HCT116 (cell line): ENCODE data around the gene XG. TPM values are rescaled to one million over a fixed set of nuclear protein-coding genes. Genes with fewer than 3 reads are reported as not detected.
"Not testable (repeated sequence)": the region's sequence is repeated elsewhere in the genome, so short reads cannot be mapped to it uniquely, and the experiment has no call there.

ENCODE experiments used
- ATAC-seq: fragments of 200-7000 bp; cut with Tn5 transposase; 2 replicates; pipeline ENCODE4 v1.9.1; 2020; ENCODE audit warnings: mild to moderate bottlenecking, moderate library complexity
- BruUV-seq: library from RNA; stranded (reverse); fragments of 400-500 nt; replicated peaks from 2 replicates; lab custom pipeline; 2021; lab: Mats Ljungman, UMichigan
- CTCF ChIA-PET: fragments of 300-600 bp; sonication (Branson Sonifier 250); formaldehyde crosslinking; loops from one replicate; lab custom pipeline; 2021; ENCODE audit warnings: antibody characterized with exemption; lab: Charles Lee
- POLR2A ChIA-PET: fragments of 300-600, 350-600 bp; sonication (Branson Sonifier 250); formaldehyde crosslinking; loops from one replicate; lab custom pipeline; 2021; ENCODE audit warnings: antibody characterized with exemption; lab: Charles Lee
- RAD21 ChIA-PET, 2 experiments: fragments of 300-600 bp; sonication (Branson Sonifier 250); formaldehyde crosslinking; loops; one replicate each; lab custom pipeline; 2023; ENCODE audit warnings: low total read pairs in 2 of 2; ENCODE audit not compliant: uncharacterized antibody in 2 of 2, unreplicated experiment in 2 of 2, low non-redundant PET in 1 of 2; lab: Charles Lee
- DNase-seq: peaks from one replicate; pipeline ENCODE4 v3.0.0-alpha.2; 2010; ENCODE audit warnings: low read depth, low spot score
- H2AFZ ChIP-seq: fragments of 200-600 bp; shearing (Covaris generic), sonication (generic); 2 replicates; pipeline ENCODE4 v1.6.1; 2017; ENCODE audit warnings: low read depth, mixed run types, mixed read lengths, antibody characterized with exemption, low read length; ENCODE audit not compliant: poor library complexity, severe bottlenecking
- H3K27ac ChIP-seq: 2 replicates; pipeline ENCODE4 v1.5.1; 2012; ENCODE audit warnings: low read depth, low read length
- H3K27me3 ChIP-seq: fragments of 200-600 bp; sonication (generic); 2 replicates; pipeline ENCODE4 v1.6.1; 2016; ENCODE audit warnings: mixed run types, low read length, mixed read lengths; ENCODE audit not compliant: insufficient read depth
- H3K36me3 ChIP-seq, 2 experiments: fragments of 200-500 bp in 1 of 2; fragments of 200-600 bp in 1 of 2; sonication (Bioruptor generic) in 1 of 2; sonication (generic) in 1 of 2; 2 replicates each; pipeline versions ENCODE4 v1.5.1 to v1.6.1; 2014 to 2016; ENCODE audit warnings: low read length in 2 of 2, inconsistent platforms in 1 of 2, mixed read lengths in 1 of 2, mixed run types in 1 of 2; ENCODE audit not compliant: insufficient read depth in 2 of 2, control insufficient read depth in 1 of 2
- H3K4me1 ChIP-seq, 2 experiments: fragments of 200-600 bp in 1 of 2; sonication (generic) in 1 of 2; 2 replicates each; pipeline versions ENCODE4 v1.5.1 to v1.6.1; 2012 to 2017; ENCODE audit warnings: low read length in 2 of 2, inconsistent platforms in 1 of 2, mild to moderate bottlenecking in 1 of 2, mixed read lengths in 1 of 2, mixed run types in 1 of 2, moderate library complexity in 1 of 2; ENCODE audit not compliant: insufficient read depth in 2 of 2, control insufficient read depth in 1 of 2
- H3K4me2 ChIP-seq: fragments of 200-600 bp; sonication (generic); 2 replicates; pipeline ENCODE4 v1.6.1; 2017; ENCODE audit warnings: mixed run types, low read length, mixed read lengths
- H3K4me3 ChIP-seq, 2 experiments: fragments of 200-600 bp in 1 of 2; sonication (generic) in 1 of 2; replicated peaks in 1 of 2; 2 replicates each; pipeline ENCODE4 v1.5.1; 2011 to 2016; ENCODE audit warnings: low read length in 2 of 2, control low read depth in 1 of 2, low read depth in 1 of 2, mild to moderate bottlenecking in 1 of 2, mixed read lengths in 1 of 2, mixed run types in 1 of 2
- H3K79me2 ChIP-seq: fragments of 200-600 bp; sonication (generic); 2 replicates; pipeline ENCODE4 v1.6.1; 2017; ENCODE audit warnings: mild to moderate bottlenecking, mixed run types, low read length, moderate library complexity, mixed read lengths; ENCODE audit not compliant: insufficient read depth
- H3K9ac ChIP-seq: fragments of 200-600 bp; sonication (generic); 2 replicates; pipeline ENCODE4 v1.6.1; 2016; ENCODE audit warnings: low read length, mixed read lengths
- H3K9me2 ChIP-seq: fragments of 200-600 bp; sonication (generic), shearing (Covaris generic); 2 replicates; pipeline ENCODE4 v1.6.1; 2017; ENCODE audit warnings: mixed run types, mild to moderate bottlenecking, moderate library complexity; ENCODE audit not compliant: insufficient read depth
- H3K9me3 ChIP-seq, 2 experiments: fragments of 200-500 bp in 1 of 2; fragments of 200-600 bp in 1 of 2; sonication (Bioruptor generic) in 1 of 2; sonication (generic) in 1 of 2; 2 replicates each; pipeline ENCODE4 v1.6.1; 2014 to 2017; ENCODE audit warnings: low read length in 2 of 2, mixed read lengths in 2 of 2, inconsistent platforms in 1 of 2, low read depth in 1 of 2, mild to moderate bottlenecking in 1 of 2, mixed run types in 1 of 2, moderate library complexity in 1 of 2; ENCODE audit not compliant: control insufficient read depth in 1 of 2, insufficient read depth in 1 of 2
- H4K20me1 ChIP-seq: fragments of 200-600 bp; sonication (generic), shearing (Covaris generic); 2 replicates; pipeline ENCODE4 v1.6.1; 2017; ENCODE audit warnings: mixed run types, mild to moderate bottlenecking, moderate library complexity; ENCODE audit not compliant: insufficient read depth
- ATF3 ChIP-seq: IDR thresholded peaks from 2 replicates; pipeline ENCODE4 v1.6.1; 2012
- CBX3 ChIP-seq: IDR thresholded peaks from 2 replicates; pipeline ENCODE4 v1.6.1; 2012; ENCODE audit warnings: low read depth
- CEBPB ChIP-seq: IDR thresholded peaks from 2 replicates; pipeline ENCODE4 v1.6.1; 2012; ENCODE audit warnings: low read depth
- EZH2 ChIP-seq: fragments of 200-600 bp; sonication (generic); IDR thresholded peaks from 2 replicates; pipeline ENCODE4 v1.6.1; 2017; ENCODE audit warnings: antibody characterized with exemption, mixed run types
- EZH2phosphoT487 ChIP-seq: fragments of 200-600 bp; IDR thresholded peaks from 2 replicates; pipeline ENCODE4 v1.6.1; 2018; ENCODE audit warnings: antibody characterized with exemption, borderline replicate concordance
- POLR2A ChIP-seq: IDR thresholded peaks from 2 replicates; pipeline ENCODE4 v1.7.0; 2011; ENCODE audit warnings: borderline replicate concordance; ENCODE audit not compliant: insufficient read depth, insufficient read length; ENCODE audit errors: extremely low read depth
- RAD21 ChIP-seq: IDR thresholded peaks from 2 replicates; pipeline ENCODE4 v1.6.1; 2012; ENCODE audit warnings: low read depth, mild to moderate bottlenecking
- REST ChIP-seq: IDR thresholded peaks from 2 replicates; pipeline ENCODE4 v1.6.1; 2012; ENCODE audit warnings: low read depth
- SIN3A ChIP-seq: IDR thresholded peaks from 2 replicates; pipeline ENCODE4 v1.6.1; 2012; ENCODE audit warnings: low read depth
- SP1 ChIP-seq: IDR thresholded peaks from 2 replicates; pipeline ENCODE4 v1.6.1; 2012; ENCODE audit warnings: low read depth
- SRF ChIP-seq: IDR thresholded peaks from 2 replicates; pipeline ENCODE4 v1.6.1; 2012; ENCODE audit warnings: low read depth
- TCF7L2 ChIP-seq: IDR thresholded peaks from 2 replicates; pipeline ENCODE4 v1.7.0; 2011; ENCODE audit warnings: borderline replicate concordance, inconsistent platforms; ENCODE audit not compliant: insufficient read depth, insufficient read length; ENCODE audit errors: extremely low read depth
- YY1 ChIP-seq: IDR thresholded peaks from 2 replicates; pipeline ENCODE4 v1.6.1; 2011; ENCODE audit warnings: low read length, low read depth, moderate library complexity, mild to moderate bottlenecking; ENCODE audit not compliant: insufficient replicate concordance; ENCODE audit errors: extremely low read depth
- ZFX ChIP-seq: fragments of 450-650 bp; IDR thresholded peaks from 2 replicates; pipeline ENCODE4 v1.6.1; 2017
- intact Hi-C: fragments of 100-400 bp; cut with micrococcal nuclease; formaldehyde crosslinking; loops from 2 replicates; pipeline ENCODE4 v1.10.0; 2022
- total RNA-seq: library from RNA; stranded (reverse); gene quantifications from one replicate; pipeline ENCODE4 v1.2.1, GENCODE V29; 2021; ENCODE audit not compliant: unreplicated experiment
- TF ChIP-seq, protein P1 (sequence below), 3 experiments: fragments of 200-600 bp in 1 of 3; sonication (generic) in 1 of 3; IDR thresholded peaks in 2 of 3; conservative IDR thresholded peaks in 1 of 3; 2 replicates each; pipeline ENCODE4 v1.5.1; 2012 to 2017; ENCODE audit warnings: low read depth in 2 of 3, low read length in 2 of 3, antibody characterized with exemption in 1 of 3, borderline replicate concordance in 1 of 3, control low read depth in 1 of 3, mild to moderate bottlenecking in 1 of 3, mixed read lengths in 1 of 3, mixed run types in 1 of 3, moderate library complexity in 1 of 3; ENCODE audit not compliant: insufficient read depth in 1 of 3
- TF ChIP-seq, protein P2 (sequence below): IDR thresholded peaks from 2 replicates; pipeline ENCODE4 v1.6.1; 2012

XG gene
- total RNA-seq, 1 experiment from 2014 or later: not detected

GRCh38 chrX:2764766-2765548 lies 13.1 kb downstream of the XG start:
- CTCF ChIA-PET, H4K20me1 ChIP-seq, H3K9me2 ChIP-seq, H3K4me2 ChIP-seq, DNase-seq, H3K27me3 ChIP-seq, ATAC-seq, H3K27ac ChIP-seq, H3K9ac ChIP-seq, intact Hi-C loops, H3K9me3 ChIP-seq, POLR2A ChIA-PET, BruUV-seq, H3K79me2 ChIP-seq, H2AFZ ChIP-seq, H3K4me1 ChIP-seq, RAD21 ChIA-PET, H3K4me3 ChIP-seq, H3K36me3 ChIP-seq: not testable (repeated sequence)

DNA sequence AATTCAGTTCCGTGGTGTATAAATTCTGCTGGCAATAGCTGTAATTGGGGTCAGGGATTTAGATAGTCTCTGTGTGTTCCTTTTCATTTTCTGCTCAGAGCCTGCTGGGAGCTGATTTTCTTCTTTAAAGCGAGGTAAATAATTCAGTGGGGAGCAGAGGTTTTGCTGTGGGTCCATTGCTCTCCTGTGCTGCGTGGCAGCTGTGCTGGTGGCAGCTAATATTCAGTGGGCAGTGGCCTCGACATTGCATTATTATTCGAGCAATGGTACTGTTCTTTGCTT lies 13.7 kb downstream of the XG start:
- H3K79me2 ChIP-seq: no peaks in the 10 kb centered on the region
- no peaks in the 10 kb centered on the region for H3K9me3 ChIP-seq
- ChIA-PET POLR2A (no interaction called here), CTCF (no interaction called here), RAD21 (no interaction called here)
- H3K9ac ChIP-seq: no peak overlapping the region
- intact Hi-C loops: no loop called here
- no peaks in the 10 kb centered on the region for H4K20me1 ChIP-seq
- H3K27ac ChIP-seq: no peak overlapping the region
- no peak for DNase-seq
- H3K36me3 ChIP-seq: no peaks in the 10 kb centered on the region
- no peak overlapping the region for H3K4me2 ChIP-seq
- H3K4me3 ChIP-seq: no peak overlapping the region
- no peaks in the 10 kb centered on the region for H3K27me3 ChIP-seq
- peaks cover 0 to 9% of the 10 kb centered on the region in 2 experiments; a peak in 1 of 4 replicates for H3K4me1 ChIP-seq
- no peak for ATAC-seq
- no peak overlapping the region for H2AFZ ChIP-seq
- no TSS peak for BruUV-seq
- H3K9me2 ChIP-seq: no peaks in the 10 kb centered on the region
- TF ChIP-seq REST: no peak
- no peak for TF ChIP-seq ATF3
- no peak for TF ChIP-seq SRF
- TF ChIP-seq YY1: no peak
- no peak for TF ChIP-seq CEBPB
- TF ChIP-seq TCF7L2: no peak
- TF ChIP-seq, protein P1, sequence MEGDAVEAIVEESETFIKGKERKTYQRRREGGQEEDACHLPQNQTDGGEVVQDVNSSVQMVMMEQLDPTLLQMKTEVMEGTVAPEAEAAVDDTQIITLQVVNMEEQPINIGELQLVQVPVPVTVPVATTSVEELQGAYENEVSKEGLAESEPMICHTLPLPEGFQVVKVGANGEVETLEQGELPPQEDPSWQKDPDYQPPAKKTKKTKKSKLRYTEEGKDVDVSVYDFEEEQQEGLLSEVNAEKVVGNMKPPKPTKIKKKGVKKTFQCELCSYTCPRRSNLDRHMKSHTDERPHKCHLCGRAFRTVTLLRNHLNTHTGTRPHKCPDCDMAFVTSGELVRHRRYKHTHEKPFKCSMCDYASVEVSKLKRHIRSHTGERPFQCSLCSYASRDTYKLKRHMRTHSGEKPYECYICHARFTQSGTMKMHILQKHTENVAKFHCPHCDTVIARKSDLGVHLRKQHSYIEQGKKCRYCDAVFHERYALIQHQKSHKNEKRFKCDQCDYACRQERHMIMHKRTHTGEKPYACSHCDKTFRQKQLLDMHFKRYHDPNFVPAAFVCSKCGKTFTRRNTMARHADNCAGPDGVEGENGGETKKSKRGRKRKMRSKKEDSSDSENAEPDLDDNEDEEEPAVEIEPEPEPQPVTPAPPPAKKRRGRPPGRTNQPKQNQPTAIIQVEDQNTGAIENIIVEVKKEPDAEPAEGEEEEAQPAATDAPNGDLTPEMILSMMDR (IDR thresholded peaks at IDR 0.05 in 2 of 3, conservative IDR thresholded peaks at IDR 0.05 in 1 of 3; ENCODE audit: borderline replicate concordance in 1 of 3, insufficient read depth in 1 of 3, low read depth in 2 of 3, low read length in 2 of 3): no peak
- TF ChIP-seq, protein P2, sequence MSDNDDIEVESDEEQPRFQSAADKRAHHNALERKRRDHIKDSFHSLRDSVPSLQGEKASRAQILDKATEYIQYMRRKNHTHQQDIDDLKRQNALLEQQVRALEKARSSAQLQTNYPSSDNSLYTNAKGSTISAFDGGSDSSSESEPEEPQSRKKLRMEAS: no peak
- TF ChIP-seq SIN3A: no peak
- TF ChIP-seq RAD21: no peak
- TF ChIP-seq SP1: no peak
- TF ChIP-seq EZH2phosphoT487: no peak
- no peak for TF ChIP-seq EZH2
- no peak for TF ChIP-seq CBX3
- no peak for TF ChIP-seq ZFX
- no peak for TF ChIP-seq POLR2A
